Activated CD4-positive, alpha-beta memory T cell treated with anti-CD3 and anti-CD28 coated beads for 36 hours (primary cell): Measurements from ENCODE around the gene TFIP11. TPM values are rescaled to one million over a fixed set of nuclear protein-coding genes. Genes with fewer than 3 reads are reported as not detected.

Experiments
- CTCF ChIA-PET: fragments of 350-600 bp; sonication (Branson Sonifier 250); formaldehyde crosslinking; loops from one replicate; lab custom pipeline; 2021; ENCODE audit warnings: antibody characterized with exemption, inconsistent platforms; lab: Charles Lee
- POLR2A ChIA-PET: fragments of 350-600 bp; sonication (Branson Sonifier 250); formaldehyde crosslinking; loops from one replicate; lab custom pipeline; 2021; ENCODE audit warnings: antibody characterized with exemption; lab: Charles Lee
- DNase-seq: peaks from one replicate; pipeline ENCODE4 v3.0.0-alpha.2; 2020
- H3K27ac Mint-ChIP-seq: one replicate; pipeline ENCODE4 v1.8.0; 2021; ENCODE audit warnings: mixed read lengths
- H3K27me3 Mint-ChIP-seq: one replicate; pipeline ENCODE4 v1.8.0; 2021; ENCODE audit warnings: mixed read lengths
- H3K36me3 Mint-ChIP-seq: one replicate; pipeline ENCODE4 v1.8.0; 2021; ENCODE audit warnings: mixed read lengths
- H3K4me1 Mint-ChIP-seq: one replicate; pipeline ENCODE4 v1.8.0; 2021; ENCODE audit warnings: low read depth, mixed read lengths
- H3K4me3 Mint-ChIP-seq: one replicate; pipeline ENCODE4 v1.8.0; 2021; ENCODE audit warnings: mild to moderate bottlenecking, mixed read lengths
- H3K9me3 Mint-ChIP-seq: one replicate; pipeline ENCODE4 v1.8.0; 2021; ENCODE audit warnings: mixed read lengths
- intact Hi-C: fragments of 100-400 bp; cut with micrococcal nuclease; formaldehyde crosslinking; loops from one replicate; pipeline ENCODE4 v1.15.1; 2023
- total RNA-seq, 2 experiments: library from RNA; stranded (reverse); gene quantifications; one replicate each; pipeline ENCODE4 v1.2.3, GENCODE V29; 2021

TFIP11 gene
- total RNA-seq, 2 experiments from 2014 or later = 41.1 to 43.0 TPM

DNA sequence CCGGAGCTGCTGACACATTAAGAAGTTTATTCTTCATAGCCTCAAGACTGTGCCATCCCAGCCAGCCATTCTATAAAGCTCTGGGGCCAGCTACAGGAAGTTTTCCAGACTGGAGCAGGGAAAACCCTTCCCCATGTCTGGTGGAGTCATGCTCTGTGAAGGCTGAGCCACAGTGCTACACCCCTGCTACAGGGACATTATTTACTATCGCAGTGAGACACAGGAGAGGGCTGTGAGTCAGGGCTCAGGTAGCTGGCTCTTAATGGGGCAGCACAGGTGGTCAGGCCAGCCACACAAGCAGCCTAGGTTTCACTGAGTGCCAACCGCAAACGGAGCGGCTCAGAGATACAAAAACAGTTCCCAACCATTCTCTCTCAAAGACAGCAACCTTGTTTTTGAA, 40.8 kb downstream of the TFIP11 start:
- Mint-ChIP-seq H3K27me3 (no peaks in the 10 kb centered on the region), H3K27ac (no peak overlapping the region), H3K9me3 (no peaks in the 10 kb centered on the region), H3K4me3 (no peak overlapping the region), H3K36me3 (peaks cover 54% of the 10 kb centered on the region), H3K4me1 (peaks cover 6% of the 10 kb centered on the region)
- CTCF ChIA-PET = interaction anchor here (0.5 kb wide), 1 partner anchor 77 kb away, joined by 3 read pairs; no protein-coding TSS in a partner anchor
- POLR2A ChIA-PET = no interaction called here
- intact Hi-C loops = no loop called here
- DNase-seq = no peak

DNA sequence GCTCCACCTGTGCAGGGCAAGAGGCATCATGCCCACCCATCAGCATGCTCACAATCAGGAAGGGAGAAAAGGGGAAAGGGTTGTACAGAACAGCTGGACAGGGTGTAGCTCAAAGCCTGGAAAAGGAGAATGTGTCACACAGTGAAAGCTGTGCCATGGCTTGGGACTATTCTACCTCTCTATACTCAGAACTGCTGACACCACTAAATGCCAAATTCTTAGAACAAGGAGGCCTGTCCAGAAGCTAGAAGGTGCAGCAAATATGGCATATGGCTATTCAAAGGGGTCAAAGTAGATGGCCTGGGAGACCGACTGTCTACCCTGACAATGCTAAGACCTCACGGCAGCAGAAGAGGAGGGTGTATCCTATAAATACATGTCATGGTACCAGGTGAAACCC, 41.5 kb downstream of the TFIP11 start:
- ChIA-PET POLR2A (no interaction called here), CTCF (interaction anchor here (0.9 kb wide), 1 partner anchor 87 kb away, joined by 3 read pairs; no protein-coding TSS in a partner anchor)
- Mint-ChIP-seq H3K27me3 (no peaks in the 10 kb centered on the region), H3K4me1 (peaks cover 5% of the 10 kb centered on the region), H3K36me3 (peaks cover 56% of the 10 kb centered on the region), H3K27ac (no peak overlapping the region), H3K4me3 (no peak overlapping the region), H3K9me3 (no peaks in the 10 kb centered on the region)
- no peak for DNase-seq
- intact Hi-C loops = no loop called here

DNA sequence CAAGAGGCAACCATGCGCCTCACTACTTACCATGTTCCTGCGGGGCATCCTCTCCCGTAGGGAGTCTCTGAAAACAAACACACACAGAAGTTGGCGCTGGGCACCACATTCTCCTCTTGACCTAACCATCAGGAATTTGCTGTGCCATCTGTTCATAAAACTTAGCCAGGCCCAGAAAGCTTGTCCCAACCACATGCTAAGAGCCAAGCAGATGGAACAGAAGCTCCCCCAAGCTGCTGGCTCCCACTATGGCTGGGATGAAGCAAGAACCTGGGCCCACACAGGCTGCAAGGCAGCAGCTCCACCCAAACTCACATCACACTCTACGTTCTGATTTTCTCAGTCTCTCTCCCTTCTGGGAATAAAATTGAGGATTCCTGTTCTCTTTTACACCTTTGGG, 46.1 kb downstream of the TFIP11 start:
- intact Hi-C loops = no loop called here
- H3K4me3 Mint-ChIP-seq = no peak overlapping the region
- no peaks in the 10 kb centered on the region for H3K4me1 Mint-ChIP-seq
- H3K9me3 Mint-ChIP-seq = no peaks in the 10 kb centered on the region
- H3K36me3 Mint-ChIP-seq = peaks cover 37% of the 10 kb centered on the region
- no peak overlapping the region for H3K27ac Mint-ChIP-seq
- no peak for DNase-seq
- POLR2A ChIA-PET = no interaction called here
- CTCF ChIA-PET = interaction anchor here (0.9 to 1.1 kb wide), 2 partner anchors 68 to 69 kb away, joined by 4 read pairs; no protein-coding TSS in a partner anchor
- no peaks in the 10 kb centered on the region for H3K27me3 Mint-ChIP-seq

GRCh38 chr22:26464312-26464711, 48.0 kb downstream of the TFIP11 start:
- intact Hi-C loops = no loop called here
- H3K36me3 Mint-ChIP-seq = peaks cover 30% of the 10 kb centered on the region
- CTCF ChIA-PET = interaction anchor here (1.0 to 5.7 kb wide), 2 partner anchors 64 to 97 kb away, joined by 3 to 109 read pairs; no protein-coding TSS in a partner anchor

GRCh38 chr22:26463688-26464087, 48.6 kb downstream of the TFIP11 start:
- intact Hi-C loops = no loop called here
- DNase-seq = no peak
- POLR2A ChIA-PET = no interaction called here
- no peaks in the 10 kb centered on the region for H3K9me3 Mint-ChIP-seq
- no peak overlapping the region for H3K27ac Mint-ChIP-seq
- H3K4me3 Mint-ChIP-seq = no peak overlapping the region
- no peaks in the 10 kb centered on the region for H3K4me1 Mint-ChIP-seq
- peaks cover 24% of the 10 kb centered on the region for H3K36me3 Mint-ChIP-seq
- H3K27me3 Mint-ChIP-seq = no peaks in the 10 kb centered on the region
- CTCF ChIA-PET = interaction anchor here (1.0 to 5.7 kb wide), 3 partner anchors 63 to 98 kb away, joined by 3 to 109 read pairs (median 70); no protein-coding TSS in a partner anchor

More at GRCh38 chr22:26464312-26464711, 48.0 kb downstream of the TFIP11 start:
- DNase-seq = no peak
- Mint-ChIP-seq H3K9me3 (no peaks in the 10 kb centered on the region), H3K4me3 (no peak overlapping the region), H3K4me1 (no peaks in the 10 kb centered on the region), H3K27ac (no peak overlapping the region), H3K27me3 (no peaks in the 10 kb centered on the region)
- POLR2A ChIA-PET = interaction anchor here (0.6 kb wide), 1 partner anchor 43 kb away, joined by 3 read pairs; no protein-coding TSS in a partner anchor

- H3K36me3 Mint-ChIP-seq = peaks cover 22% of the 10 kb centered on the region
- no peaks in the 10 kb centered on the region for H3K4me1 Mint-ChIP-seq
- H3K4me3 Mint-ChIP-seq = no peak overlapping the region
- intact Hi-C loops = no loop called here
- H3K9me3 Mint-ChIP-seq = no peaks in the 10 kb centered on the region
- no peaks in the 10 kb centered on the region for H3K27me3 Mint-ChIP-seq
- ChIA-PET CTCF (interaction anchor here (1.2 to 5.7 kb wide), 6 partner anchors 11 to 97 kb away, joined by 3 to 109 read pairs (median 20); no protein-coding TSS in a partner anchor), POLR2A (no interaction called here)
- no peak overlapping the region for H3K27ac Mint-ChIP-seq
- no peak for DNase-seq
Observed at GRCh38 chr22:26463101-26463661, 49.1 kb downstream of the TFIP11 start.

- intact Hi-C loops = no loop called here
- no peak overlapping the region for H3K27ac Mint-ChIP-seq
- ChIA-PET POLR2A (no interaction called here), CTCF (interaction anchor here (1.2 to 5.7 kb wide), 8 partner anchors 11 to 97 kb away, joined by 3 to 109 read pairs (median 10); no protein-coding TSS in a partner anchor)
- no peaks in the 10 kb centered on the region for H3K27me3 Mint-ChIP-seq
- no peaks in the 10 kb centered on the region for H3K4me1 Mint-ChIP-seq
- no peak overlapping the region for H3K4me3 Mint-ChIP-seq
- H3K9me3 Mint-ChIP-seq = no peaks in the 10 kb centered on the region
- DNase-seq = no peak
- peaks cover 20% of the 10 kb centered on the region for H3K36me3 Mint-ChIP-seq
Observed at GRCh38 chr22:26462641-26463040, 49.6 kb downstream of the TFIP11 start.

DNA sequence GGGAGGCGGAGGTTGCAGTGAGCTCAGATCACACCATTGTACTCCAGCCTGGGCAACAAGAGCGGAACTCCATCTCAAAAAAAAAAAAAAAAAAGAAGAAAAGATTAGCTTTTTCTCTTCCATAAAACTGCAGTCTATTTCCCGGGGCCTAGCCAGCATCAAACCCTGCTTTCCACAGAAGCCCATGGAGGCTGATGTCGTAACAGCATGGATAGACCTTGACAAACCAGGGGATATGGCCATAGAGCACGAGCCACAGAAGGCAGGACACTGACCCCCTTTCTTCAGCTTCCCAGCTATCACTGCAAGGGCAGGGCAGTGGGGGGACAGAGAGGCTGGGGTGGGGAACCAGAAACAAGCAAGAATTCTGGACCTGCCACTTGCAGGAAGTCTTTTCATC, 50.2 kb downstream of the TFIP11 start:
- Mint-ChIP-seq H3K9me3 (no peaks in the 10 kb centered on the region), H3K4me1 (no peaks in the 10 kb centered on the region), H3K36me3 (peaks cover 23% of the 10 kb centered on the region), H3K27ac (no peak overlapping the region), H3K27me3 (no peaks in the 10 kb centered on the region), H3K4me3 (no peak overlapping the region)
- intact Hi-C loops = no loop called here
- ChIA-PET CTCF (interaction anchor here (0.7 to 5.7 kb wide), 18 partner anchors 9 to 1156 kb away, joined by 3 to 109 read pairs (median 4); partner anchors contain the start of gene SRRD), POLR2A (no interaction called here)
- DNase-seq = no peak

- peak; percentile 42 for DNase-seq
- POLR2A ChIA-PET = no interaction called here
- Mint-ChIP-seq H3K4me3 (no peak overlapping the region), H3K36me3 (peaks cover 23% of the 10 kb centered on the region), H3K4me1 (no peaks in the 10 kb centered on the region), H3K27ac (no peak overlapping the region), H3K9me3 (no peaks in the 10 kb centered on the region), H3K27me3 (no peaks in the 10 kb centered on the region)
- CTCF ChIA-PET = interaction anchor here (0.7 to 5.7 kb wide), 23 partner anchors 9 to 1155 kb away, joined by 3 to 109 read pairs (median 4); partner anchors contain the start of gene SRRD
- intact Hi-C loops = loop anchor here (1.0 kb wide), 1 partner anchor 63 kb away; no protein-coding TSS in a partner anchor
Observed at GRCh38 chr22:26461188-26461810, 51.0 kb downstream of the TFIP11 start.

- no peak overlapping the region for H3K4me3 Mint-ChIP-seq
- no peaks in the 10 kb centered on the region for H3K27me3 Mint-ChIP-seq
- intact Hi-C loops = no loop called here
- DNase-seq = no peak
- POLR2A ChIA-PET = no interaction called here
- no peaks in the 10 kb centered on the region for H3K4me1 Mint-ChIP-seq
- no peak overlapping the region for H3K27ac Mint-ChIP-seq
- H3K36me3 Mint-ChIP-seq = peaks cover 19% of the 10 kb centered on the region
- CTCF ChIA-PET = interaction anchor here (0.6 to 5.7 kb wide), 15 partner anchors 12 to 191 kb away, joined by 3 to 109 read pairs (median 4); partner anchors contain the start of genes HPS4 and SRRD
- H3K9me3 Mint-ChIP-seq = no peaks in the 10 kb centered on the region
Observed at GRCh38 chr22:26460202-26460601, 52.1 kb downstream of the TFIP11 start.

DNA sequence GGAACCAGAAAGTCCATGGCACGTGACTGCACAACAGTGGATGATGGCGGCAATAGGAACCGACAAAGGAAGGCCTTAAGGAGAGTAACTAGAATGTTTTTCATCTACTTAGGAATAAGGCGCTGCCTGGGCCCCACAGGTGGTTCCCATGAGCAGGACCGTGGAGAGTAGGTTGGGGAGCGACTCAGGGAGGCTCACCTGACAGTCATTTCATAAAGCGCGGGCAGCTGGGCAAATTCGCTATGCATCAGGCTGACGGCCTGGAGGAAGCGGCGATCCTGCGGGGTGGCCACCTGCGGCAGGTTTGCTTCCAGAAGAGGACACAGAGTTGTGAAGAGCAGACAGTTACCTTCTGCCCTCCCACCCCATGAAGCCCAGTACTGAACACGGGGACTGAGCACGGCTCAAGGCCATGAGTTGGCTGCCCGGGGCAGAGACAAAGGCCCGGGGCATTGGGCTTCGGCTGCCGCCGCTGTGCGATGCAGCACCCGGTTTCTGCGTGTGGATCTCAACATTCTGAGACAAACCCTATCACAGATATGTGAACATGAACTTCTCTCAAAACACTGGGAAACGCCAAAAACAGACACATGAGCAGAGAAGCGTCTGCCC, 54.5 kb downstream of the TFIP11 start:
- no peak for DNase-seq
- Mint-ChIP-seq H3K36me3 (peaks cover 17% of the 10 kb centered on the region), H3K27ac (no peak overlapping the region), H3K9me3 (no peaks in the 10 kb centered on the region), H3K4me1 (no peaks in the 10 kb centered on the region), H3K27me3 (no peaks in the 10 kb centered on the region), H3K4me3 (no peak overlapping the region)
- CTCF ChIA-PET = no interaction called here
- intact Hi-C loops = no loop called here
- POLR2A ChIA-PET = no interaction called here
